PC-3 (cell line): ENCODE measurements around the gene SOWAHB. TPM values are rescaled to one million over a fixed set of nuclear protein-coding genes. Genes with fewer than 3 reads are reported as not detected.
"Not testable (repeated sequence)": the region's sequence is repeated elsewhere in the genome, so short reads cannot be mapped to it uniquely, and the experiment has no call there.

ENCODE experiments used
- ATAC-seq: fragments of 200-7000 bp; cut with Tn5 transposase; 2 replicates; pipeline ENCODE4 v1.9.1; 2020; ENCODE audit warnings: mild to moderate bottlenecking, moderate library complexity
- BruUV-seq: library from RNA; stranded (reverse); fragments of 400-500 nt; replicated peaks from 2 replicates; lab custom pipeline; 2021; lab: Mats Ljungman, UMichigan
- CTCF ChIA-PET: fragments of 300-600 bp; sonication (Branson Sonifier 250); formaldehyde crosslinking; loops from one replicate; lab custom pipeline; 2022; ENCODE audit warnings: antibody characterized with exemption; lab: Charles Lee
- POLR2A ChIA-PET: fragments of 300-600 bp; sonication (Branson Sonifier 250); formaldehyde crosslinking; loops from one replicate; lab custom pipeline; 2022; ENCODE audit warnings: antibody characterized with exemption; ENCODE audit not compliant: unreplicated experiment; lab: Charles Lee
- DNase-seq: peaks from one replicate; pipeline ENCODE4 v3.0.0-alpha.2; 2015
- H2AFZ ChIP-seq: fragments of 300-600 bp; sonication (generic); 2 replicates; pipeline ENCODE4 v1.6.0; 2016; ENCODE audit warnings: antibody characterized with exemption, low read length
- H3F3A ChIP-seq: fragments of 300-600 bp; sonication (generic); one replicate; pipeline ENCODE4 v1.6.0; 2017; ENCODE audit warnings: antibody characterized with exemption, low read length, control low read depth, mild to moderate bottlenecking; ENCODE audit not compliant: unreplicated experiment
- H3K27ac ChIP-seq: fragments of 300-600 bp; sonication (generic); 2 replicates; pipeline ENCODE4 v1.5.1; 2016; ENCODE audit warnings: mild to moderate bottlenecking, low read length
- H3K27me3 ChIP-seq: fragments of 300-600 bp; sonication (generic); 2 replicates; pipeline ENCODE4 v1.6.1; 2016; ENCODE audit warnings: low read length, mixed read lengths
- H3K36me3 ChIP-seq: fragments of 300-600 bp; sonication (generic); 2 replicates; pipeline ENCODE4 v1.6.1; 2016; ENCODE audit warnings: low read depth, mixed run types, low read length, mixed read lengths
- H3K4me1 ChIP-seq: fragments of 300-600 bp; sonication (generic); 2 replicates; pipeline ENCODE4 v1.5.1; 2016; ENCODE audit warnings: low read length; ENCODE audit not compliant: insufficient read depth
- H3K4me2 ChIP-seq: fragments of 300-600 bp; sonication (generic); 2 replicates; pipeline ENCODE4 v1.6.0; 2016; ENCODE audit warnings: low read length
- H3K4me3 ChIP-seq: fragments of 300-600 bp; sonication (generic); 2 replicates; pipeline ENCODE4 v1.5.1; 2016; ENCODE audit warnings: mild to moderate bottlenecking, low read length, mixed read lengths
- H3K79me2 ChIP-seq: fragments of 300-600 bp; sonication (generic); 2 replicates; pipeline ENCODE4 v1.6.1; 2017; ENCODE audit warnings: low read length, mixed read lengths
- H3K9ac ChIP-seq: fragments of 300-600 bp; sonication (generic); 2 replicates; pipeline ENCODE4 v1.6.0; 2016; ENCODE audit warnings: mild to moderate bottlenecking, low read length
- H3K9me2 ChIP-seq: fragments of 300-600 bp; sonication (generic); replicated peaks from 2 replicates; pipeline ENCODE4 v1.6.1; 2016; ENCODE audit warnings: mixed run types, low read length, mixed read lengths
- H3K9me3 ChIP-seq: fragments of 300-600 bp; sonication (generic); 2 replicates; pipeline ENCODE4 v1.6.1; 2016; ENCODE audit warnings: low read length, mixed read lengths
- H4K20me1 ChIP-seq: fragments of 300-600 bp; sonication (generic); 2 replicates; pipeline ENCODE4 v1.6.1; 2016; ENCODE audit warnings: low read length, mixed read lengths
- CTCF ChIP-seq: fragments of 300-600 bp; sonication (generic); conservative IDR thresholded peaks from 2 replicates; pipeline ENCODE4 v1.5.1; 2017; ENCODE audit warnings: antibody characterized with exemption, low read depth, mild to moderate bottlenecking, low read length
- EZH2 ChIP-seq: fragments of 300-600 bp; sonication (generic); IDR thresholded peaks from one replicate; pipeline ENCODE4 v1.6.1; 2017; ENCODE audit warnings: antibody characterized with exemption, mild to moderate bottlenecking, low read length; ENCODE audit not compliant: unreplicated experiment
- EZH2phosphoT487 ChIP-seq: fragments of 300-600 bp; sonication (generic); IDR thresholded peaks from 2 replicates; pipeline ENCODE4 v1.6.1; 2018; ENCODE audit warnings: mild to moderate bottlenecking, antibody characterized with exemption, low read length, borderline replicate concordance
- intact Hi-C: fragments of 100-400 bp; cut with micrococcal nuclease; formaldehyde crosslinking; loops from 2 replicates; pipeline ENCODE4 v1.9.0; 2023
- total RNA-seq: library from RNA; depleted of rRNA; stranded (reverse); fragments of >200 nt; gene quantifications from 2 replicates; pipeline ENCODE4 v1.2.3, GENCODE V29; 2014

The SOWAHB gene
- total RNA-seq, 1 experiment from 2014 or later: 4.8 TPM

DNA sequence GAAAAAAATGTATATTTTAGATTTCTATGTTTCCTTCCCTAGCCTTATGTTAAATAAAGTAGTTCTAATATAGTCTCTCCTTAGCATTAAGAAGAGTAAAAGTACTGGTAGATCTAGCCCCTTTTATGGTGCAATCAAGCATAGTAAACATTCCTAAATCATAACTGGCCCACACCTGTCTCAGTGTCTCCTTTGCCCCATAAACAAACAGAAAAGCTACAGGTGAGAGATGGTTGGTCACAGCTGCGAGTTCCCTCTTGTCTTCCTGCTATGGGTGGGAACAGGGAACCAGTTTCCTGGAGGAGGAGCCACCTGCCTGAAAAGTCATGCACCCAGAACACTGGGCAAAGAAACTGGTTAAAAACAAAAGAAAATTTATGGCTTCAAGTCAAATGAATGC, 16.6 kb downstream of the SOWAHB start:
- peak; percentile 66 for DNase-seq
- H3F3A ChIP-seq: no peaks in the 10 kb centered on the region
- H3K4me1 ChIP-seq: peaks cover 16% of the 10 kb centered on the region
- no peak for TF ChIP-seq EZH2
- TF ChIP-seq EZH2phosphoT487: no peak
- no peak for TF ChIP-seq CTCF
- H3K27me3 ChIP-seq: no peaks in the 10 kb centered on the region
- H3K4me2 ChIP-seq: peak overlapping the region; percentile 41
- ATAC-seq: peak; percentile 50
- ChIA-PET CTCF (no interaction called here), POLR2A (no interaction called here)
- H3K4me3 ChIP-seq: no peak overlapping the region; the same call in 1 of the 2 replicates
- H3K9me2 ChIP-seq: no peaks in the 10 kb centered on the region
- no peaks in the 10 kb centered on the region for H3K9me3 ChIP-seq
- H3K27ac ChIP-seq: peak overlapping the region; percentile 39
- H3K36me3 ChIP-seq: no peaks in the 10 kb centered on the region
- no peaks in the 10 kb centered on the region for H4K20me1 ChIP-seq
- no TSS peak for BruUV-seq
- no peaks in the 10 kb centered on the region for H3K79me2 ChIP-seq
- no peak overlapping the region for H3K9ac ChIP-seq
- intact Hi-C loops: loop anchor here (2.0 kb wide), 1 partner anchor 67 kb away; the partner anchor contains the start of gene SEPTIN11
- no peak overlapping the region for H2AFZ ChIP-seq

- no peak overlapping the region for H3K27ac ChIP-seq
- no peak for TF ChIP-seq CTCF
- no peak for TF ChIP-seq EZH2
- TF ChIP-seq EZH2phosphoT487: no peak
- H3K4me2 ChIP-seq: no peak overlapping the region
- no peaks in the 10 kb centered on the region for H3K27me3 ChIP-seq
- ChIA-PET CTCF (no interaction called here), POLR2A (no interaction called here)
- peaks cover 16% of the 10 kb centered on the region for H3K4me1 ChIP-seq
- intact Hi-C loops: loop anchor here (2.0 kb wide), 1 partner anchor 69 kb away; the partner anchor contains the start of gene SEPTIN11
- DNase-seq (no peak), ATAC-seq (no peak)
- H3K9me3 ChIP-seq: no peaks in the 10 kb centered on the region
- H3K9ac ChIP-seq: no peak overlapping the region
- no TSS peak for BruUV-seq
- no peak overlapping the region for H3K4me3 ChIP-seq
- no peaks in the 10 kb centered on the region for H4K20me1 ChIP-seq
- no peaks in the 10 kb centered on the region for H3K9me2 ChIP-seq
- no peaks in the 10 kb centered on the region for H3F3A ChIP-seq
- H3K36me3 ChIP-seq: no peaks in the 10 kb centered on the region
- H3K79me2 ChIP-seq: no peaks in the 10 kb centered on the region
- no peak overlapping the region for H2AFZ ChIP-seq
Observed at GRCh38 chr4:76879731-76880364, 18.1 kb downstream of the SOWAHB start.

DNA sequence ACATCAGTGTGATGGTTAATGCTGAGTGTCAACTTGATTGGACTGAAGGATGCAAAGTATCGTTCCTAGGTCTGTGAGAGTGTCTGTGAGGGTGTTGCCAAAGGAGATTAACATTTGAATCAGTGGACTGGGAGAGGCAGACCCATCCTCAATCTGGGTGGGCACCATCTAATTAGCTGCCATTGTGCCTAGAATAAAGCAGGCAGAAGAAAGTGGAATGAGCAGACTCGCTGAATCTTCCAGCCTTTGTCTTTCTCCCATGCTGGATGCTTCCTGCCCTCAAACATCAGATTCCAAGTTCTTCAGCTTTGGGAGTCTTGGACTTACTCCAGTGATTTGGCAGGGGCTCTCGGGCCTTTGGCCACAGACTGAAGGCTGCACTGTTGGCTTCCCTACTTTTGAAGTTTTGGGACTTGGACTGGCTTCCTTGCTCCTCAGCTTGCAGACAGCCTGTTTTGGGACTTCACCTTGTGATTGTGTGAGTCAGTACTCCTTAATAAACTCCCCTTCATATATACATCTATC, 19.2 kb downstream of the SOWAHB start:
- H4K20me1 ChIP-seq, H3K27ac ChIP-seq, H2AFZ ChIP-seq, POLR2A ChIA-PET, H3K27me3 ChIP-seq, H3K36me3 ChIP-seq, CTCF ChIA-PET, H3K9me2 ChIP-seq, H3K4me3 ChIP-seq, H3K9me3 ChIP-seq, ATAC-seq, H3K4me2 ChIP-seq, BruUV-seq, DNase-seq, H3K79me2 ChIP-seq, H3K9ac ChIP-seq, intact Hi-C loops, H3F3A ChIP-seq: not testable (repeated sequence)
- peaks cover 16% of the 10 kb centered on the region for H3K4me1 ChIP-seq
